ENCODE data around the gene DYRK4. TPM values are rescaled to one million over a fixed set of nuclear protein-coding genes. Genes with fewer than 3 reads are reported as not detected.
"Not testable (repeated sequence)": the region's sequence is repeated elsewhere in the genome, so short reads cannot be mapped to it uniquely, and the experiment has no call there.

Gene DYRK4, protein sequence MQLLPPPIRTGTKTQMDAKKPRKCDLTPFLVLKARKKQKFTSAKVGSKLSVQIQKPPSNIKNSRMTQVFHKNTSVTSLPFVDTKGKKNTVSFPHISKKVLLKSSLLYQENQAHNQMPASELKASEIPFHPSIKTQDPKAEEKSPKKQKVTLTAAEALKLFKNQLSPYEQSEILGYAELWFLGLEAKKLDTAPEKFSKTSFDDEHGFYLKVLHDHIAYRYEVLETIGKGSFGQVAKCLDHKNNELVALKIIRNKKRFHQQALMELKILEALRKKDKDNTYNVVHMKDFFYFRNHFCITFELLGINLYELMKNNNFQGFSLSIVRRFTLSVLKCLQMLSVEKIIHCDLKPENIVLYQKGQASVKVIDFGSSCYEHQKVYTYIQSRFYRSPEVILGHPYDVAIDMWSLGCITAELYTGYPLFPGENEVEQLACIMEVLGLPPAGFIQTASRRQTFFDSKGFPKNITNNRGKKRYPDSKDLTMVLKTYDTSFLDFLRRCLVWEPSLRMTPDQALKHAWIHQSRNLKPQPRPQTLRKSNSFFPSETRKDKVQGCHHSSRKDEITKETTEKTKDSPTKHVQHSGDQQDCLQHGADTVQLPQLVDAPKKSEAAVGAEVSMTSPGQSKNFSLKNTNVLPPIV
- total RNA-seq (2014; rRNA removed; shearing (Covaris generic)), result 59.9 and 62.0 TPM in 2 replicates
- 19.8 and 22.1 TPM in 2 replicates for polyA plus RNA-seq (2014; cell fraction: nucleus; rRNA removed)

- DNase-seq (ENCODE audit: extremely low read depth, low read depth), result no peak
Observed at GRCh38 chr12:4562034-4562657, at the start of gene DYRK4. Gene DYRK4, plus strand, starts transcription at chr12:4562208. Its CDS starts 38 bp downstream, at chr12:4562246.

DNA sequence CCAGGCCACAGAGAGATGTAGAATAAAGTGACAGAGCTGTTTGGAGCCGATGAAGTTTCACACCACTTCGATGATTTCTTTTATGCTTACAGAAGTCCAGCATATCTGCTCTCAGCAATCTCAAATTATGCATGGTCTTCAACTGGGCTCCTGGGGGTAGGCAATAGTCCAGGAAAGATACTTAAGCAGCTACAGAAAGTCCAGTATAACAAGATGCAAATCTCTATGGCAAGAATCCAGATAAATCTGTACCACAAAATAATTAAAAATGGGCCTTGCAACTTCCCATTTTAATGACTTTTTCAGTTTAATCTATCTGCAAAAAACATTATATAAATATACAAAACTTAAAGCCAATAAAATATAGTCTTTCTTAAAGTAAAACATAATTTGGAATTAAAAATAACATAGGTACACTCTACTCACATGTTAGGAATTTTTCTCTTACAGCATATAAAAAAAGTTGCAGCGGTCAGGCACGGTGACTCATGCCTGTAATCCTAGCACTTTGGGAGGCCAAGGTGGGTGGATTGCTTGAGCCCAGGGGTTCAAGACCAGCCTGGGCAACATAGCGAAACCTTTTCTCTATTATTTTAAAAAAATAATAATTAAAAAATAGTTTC is 43.8 kb upstream of the DYRK4 start:
- no peak for DNase-seq (ENCODE audit: extremely low read depth, low read depth)

GRCh38 chr12:4523443-4523842 is 38.6 kb upstream of the DYRK4 start:
- not testable (repeated sequence) for DNase-seq (ENCODE audit: extremely low read depth, low read depth)

- DNase-seq (ENCODE audit: extremely low read depth, low read depth), result no peak
Observed at GRCh38 chr12:4526923-4527546, 35.0 kb upstream of the DYRK4 start.

DNA sequence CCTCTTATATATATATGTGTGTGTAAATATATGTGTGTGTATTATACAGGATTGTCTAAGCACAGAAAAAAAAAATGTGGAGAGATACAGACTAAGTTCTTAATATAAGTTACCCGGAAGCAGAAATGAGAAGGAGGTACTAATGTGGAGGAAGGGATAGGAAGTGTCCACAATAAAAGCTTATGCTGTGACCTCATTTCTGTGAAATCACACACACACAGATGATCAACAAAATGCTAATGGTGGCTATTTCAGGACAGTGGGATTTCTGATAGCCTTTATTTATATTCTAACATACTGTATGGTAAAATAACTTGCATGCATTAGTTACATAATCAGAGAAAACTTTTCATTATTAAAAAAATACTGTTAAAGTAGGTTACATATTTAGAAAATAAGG is 31.8 kb upstream of the DYRK4 start:
- no peak for DNase-seq (ENCODE audit: extremely low read depth, low read depth)

GRCh38 chr12:4530982-4531586 is 30.9 kb upstream of the DYRK4 start:
- no peak for DNase-seq (ENCODE audit: extremely low read depth, low read depth)

- DNase-seq (ENCODE audit: extremely low read depth, low read depth), result no peak
Observed at GRCh38 chr12:4535092-4535491, 26.9 kb upstream of the DYRK4 start.

GRCh38 chr12:4535871-4536270 is 26.1 kb upstream of the DYRK4 start:
- no peak for DNase-seq (ENCODE audit: extremely low read depth, low read depth)

DNA sequence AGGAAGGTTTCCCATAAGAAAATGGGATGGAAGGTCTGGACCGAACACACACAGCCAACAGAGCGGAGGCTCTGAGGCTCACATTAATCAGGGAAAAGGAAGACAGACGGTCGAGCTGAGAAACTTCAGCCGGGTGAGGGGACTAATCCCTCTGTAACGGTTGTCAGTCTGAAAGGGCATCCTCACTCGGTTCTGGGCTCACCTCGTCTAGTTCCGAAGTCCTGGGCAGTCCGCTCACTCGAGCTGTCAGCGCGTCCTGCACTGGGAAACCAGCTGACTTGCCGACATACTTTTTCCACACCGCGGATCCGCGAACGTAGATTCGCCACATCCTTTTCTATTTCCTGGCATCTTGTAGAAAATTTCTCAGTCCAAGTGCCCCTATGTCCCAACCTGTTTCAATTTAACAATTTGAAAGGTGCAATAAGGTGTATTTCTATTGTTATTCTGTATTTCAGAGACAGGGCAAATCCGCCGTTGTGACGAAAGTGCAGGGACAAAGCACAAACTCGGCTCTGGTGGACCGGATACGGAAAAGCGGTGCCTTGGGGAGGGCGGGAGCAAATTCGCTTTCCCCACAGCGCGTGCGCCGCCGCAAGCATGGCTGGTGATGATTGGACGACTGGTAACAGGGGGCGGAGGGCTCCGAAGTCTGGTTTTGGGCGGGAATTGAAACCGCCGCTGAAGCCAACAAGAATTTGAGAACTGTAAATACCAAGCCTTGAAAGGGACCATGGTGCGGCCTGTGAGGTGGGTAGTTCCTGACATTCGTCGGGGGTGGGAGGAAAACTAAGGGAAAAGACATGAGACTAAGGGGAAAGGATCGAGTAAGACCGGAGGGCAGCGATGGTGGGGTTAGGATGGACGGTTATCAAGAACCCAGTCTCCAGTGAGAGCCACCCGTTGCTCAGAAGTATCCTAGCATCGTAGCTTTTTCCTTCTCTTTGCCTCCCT is 23.5 kb upstream of the DYRK4 start, which contains the start of gene RAD51AP1:
RAD51AP1 (plus strand) TSS at position 684 of the 954 bp plus-strand sequence; CDS start at position 734, 50 bp downstream.
- peak; percentile 90 for DNase-seq (ENCODE audit: extremely low read depth, low read depth)

DNA sequence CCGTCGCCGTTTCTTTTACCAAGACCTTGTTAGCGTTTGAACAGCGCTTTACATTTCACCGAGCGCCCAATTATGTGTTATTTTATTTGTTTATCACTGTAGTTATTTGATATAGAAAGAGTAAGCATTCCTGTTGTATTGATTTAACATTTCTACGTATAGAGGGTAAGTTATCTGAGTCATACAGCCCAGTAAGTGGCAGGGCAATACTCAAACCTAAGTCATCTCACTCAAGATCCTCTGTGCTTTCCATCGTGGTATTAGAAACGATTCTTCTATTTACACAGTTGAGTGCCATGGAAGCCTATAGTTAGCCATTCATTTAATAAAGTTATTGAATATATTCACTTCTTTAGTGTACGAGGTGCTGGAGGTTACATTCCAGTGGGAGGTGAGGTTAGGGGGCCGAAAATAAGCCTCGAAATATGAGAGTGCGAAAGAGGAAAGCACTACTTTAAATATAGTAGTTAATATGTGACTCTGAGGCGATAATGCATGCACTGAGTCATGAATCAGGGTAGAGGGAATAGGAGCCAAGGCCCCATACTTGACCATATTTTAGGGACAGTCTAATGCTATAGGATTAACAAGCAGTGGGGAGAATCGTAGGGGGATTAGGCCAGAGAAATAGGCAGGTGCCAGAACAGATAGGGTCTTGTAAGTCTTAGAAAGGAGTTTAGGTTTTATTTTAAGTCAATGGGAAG is 22.7 kb upstream of the DYRK4 start:
- no peak for DNase-seq (ENCODE audit: extremely low read depth, low read depth)

DNA sequence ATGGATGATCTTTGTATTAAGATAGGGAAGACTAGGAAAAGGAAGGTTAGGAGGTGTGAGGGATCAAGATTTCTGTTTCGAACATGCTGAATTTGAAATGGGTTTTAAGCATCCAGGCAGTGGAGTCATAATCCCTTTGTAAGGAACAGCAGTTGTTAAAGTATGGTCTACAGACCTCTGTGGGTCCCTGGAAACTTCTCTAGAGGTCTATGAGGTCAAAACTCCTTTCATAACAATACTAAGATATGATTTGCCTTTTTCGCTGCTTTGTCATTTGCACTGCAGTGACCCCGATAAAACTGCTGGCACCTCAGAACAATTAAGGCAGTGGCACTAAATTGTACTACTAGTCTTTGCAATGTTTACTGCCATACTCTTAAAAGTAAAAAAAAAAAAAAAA is 21.8 kb upstream of the DYRK4 start:
- DNase-seq (ENCODE audit: extremely low read depth, low read depth), result no peak

GRCh38 chr12:4540638-4541037 is 21.4 kb upstream of the DYRK4 start:
- DNase-seq (ENCODE audit: extremely low read depth, low read depth), result no peak

GRCh38 chr12:4545195-4545594 is 16.8 kb upstream of the DYRK4 start:
- DNase-seq (ENCODE audit: extremely low read depth, low read depth), result no peak

DNA sequence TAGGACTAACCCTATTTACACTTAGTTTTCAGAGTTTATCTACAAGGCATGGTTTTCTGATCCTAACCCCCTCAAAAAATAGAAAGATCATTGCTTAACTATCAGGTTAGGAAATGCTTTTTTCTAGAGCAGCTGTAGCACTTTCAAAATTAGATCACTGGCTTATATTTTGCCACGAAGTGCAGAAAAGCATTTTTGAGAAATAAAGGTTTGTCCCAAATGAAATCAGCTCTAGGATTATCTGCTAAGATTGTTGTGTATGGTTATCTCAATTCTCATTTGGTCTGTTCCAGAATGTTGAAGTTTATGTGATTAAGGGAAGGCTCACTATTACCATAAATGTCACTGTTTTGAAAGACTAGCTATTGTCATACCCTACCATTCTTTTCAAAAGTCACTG is 9.8 kb upstream of the DYRK4 start:
- no peak for DNase-seq (ENCODE audit: extremely low read depth, low read depth)

DNA sequence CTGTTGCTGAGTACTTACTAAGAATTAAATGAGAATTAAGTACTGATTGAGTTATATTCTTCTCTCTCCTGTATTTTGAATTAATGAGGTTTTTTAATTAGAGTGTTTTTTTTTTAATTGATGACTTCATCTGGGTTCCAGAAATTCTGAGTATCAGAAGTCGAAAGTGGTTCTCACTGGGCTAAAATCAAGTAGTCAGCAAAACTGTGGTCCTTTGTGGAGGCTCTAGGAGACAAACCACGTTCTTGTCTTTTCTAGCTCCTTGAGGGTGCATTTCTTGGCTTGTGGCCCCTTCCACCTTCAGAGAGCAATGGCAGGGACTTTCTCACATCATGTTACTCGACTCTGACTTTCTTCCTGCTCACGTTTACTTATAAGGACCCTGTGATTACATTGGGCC is 8.1 kb upstream of the DYRK4 start:
- DNase-seq (ENCODE audit: extremely low read depth, low read depth), result no peak

DNA sequence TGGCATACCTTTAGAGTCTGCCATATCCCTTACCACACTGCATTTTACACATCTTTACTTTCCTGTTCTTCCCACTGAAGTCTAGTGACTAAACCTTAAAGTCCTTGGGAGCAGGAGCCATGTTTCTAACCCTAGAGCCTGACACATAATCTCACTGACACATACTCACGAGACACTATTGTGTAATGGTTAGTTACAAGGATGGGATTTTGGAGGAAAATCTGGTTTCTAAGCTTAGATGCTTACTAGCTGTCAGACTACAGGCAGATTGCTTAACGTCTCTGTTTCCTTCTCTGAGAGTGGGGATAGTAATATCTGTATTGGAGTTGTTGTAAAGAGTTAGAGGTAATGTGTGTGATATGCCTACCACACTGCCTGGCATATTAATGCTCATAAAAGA is 6.2 kb upstream of the DYRK4 start:
- no peak for DNase-seq (ENCODE audit: extremely low read depth, low read depth)

DNA sequence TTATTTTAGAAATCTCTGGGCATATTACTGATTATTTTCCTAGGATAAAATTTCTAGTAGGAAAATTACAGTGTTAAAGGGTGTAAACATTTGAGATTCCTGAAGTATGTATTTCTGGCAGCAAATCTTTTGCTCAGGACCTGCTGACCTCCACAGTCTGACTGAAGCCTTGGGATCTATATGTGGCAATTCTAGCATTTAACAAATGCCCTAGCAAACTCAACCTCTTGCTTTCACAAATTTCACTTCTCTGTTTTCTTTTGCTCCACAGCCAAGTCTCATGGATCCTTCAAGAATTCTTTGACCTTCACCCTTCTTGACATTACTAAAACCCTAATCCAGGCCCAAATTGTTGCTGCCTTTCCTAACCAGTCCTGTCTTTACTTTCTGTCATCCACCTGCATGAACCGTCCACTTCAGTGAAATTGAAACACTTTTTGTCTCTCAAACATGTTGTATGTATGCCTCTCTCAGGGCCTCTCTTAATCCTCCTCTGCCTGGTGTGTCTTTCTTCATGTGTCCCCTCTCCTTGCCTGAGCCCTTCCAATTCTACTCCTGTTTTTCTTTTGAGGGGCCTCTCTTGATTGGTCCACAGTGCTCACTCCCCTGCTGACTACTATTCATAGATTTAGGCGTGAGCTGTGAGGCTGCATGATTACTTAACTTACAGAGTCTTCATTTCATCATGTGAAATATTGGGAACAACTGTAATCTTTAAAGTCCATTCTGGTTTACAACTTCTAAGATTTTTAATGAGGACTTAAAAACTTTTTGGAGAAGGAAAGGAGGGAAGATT is 5.1 kb upstream of the DYRK4 start:
- DNase-seq (ENCODE audit: extremely low read depth, low read depth), result no peak

DNA sequence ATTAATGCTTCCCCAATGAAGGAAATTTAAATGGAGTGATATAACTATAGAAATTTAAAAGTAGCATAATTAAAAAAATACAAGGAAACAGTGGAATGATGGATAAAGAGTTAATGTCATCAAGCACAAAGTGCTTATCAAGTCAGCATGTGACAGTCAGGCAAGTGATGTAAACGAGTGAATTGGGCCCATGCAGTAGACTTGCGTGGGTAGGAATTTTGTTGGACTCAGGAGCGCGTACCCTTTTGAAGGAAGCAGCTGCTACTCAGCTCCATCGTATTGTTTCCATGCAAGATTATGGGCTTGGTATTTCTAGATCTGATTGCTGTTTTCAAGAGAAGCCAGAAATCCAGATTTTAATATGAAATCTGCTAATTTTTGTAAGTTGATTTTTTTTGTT is 4.4 kb upstream of the DYRK4 start:
- no peak for DNase-seq (ENCODE audit: extremely low read depth, low read depth)
